ENCODE data around the gene YEATS2. TPM values are rescaled to one million over a fixed set of nuclear protein-coding genes. Genes with fewer than 3 reads are reported as not detected.
A peak's percentile ranks its signal among the peaks of the same experiment; 100 is the strongest.

Gene YEATS2
- total RNA-seq, 1 experiment from 2014 or later = 38.6 TPM

GRCh38 chr3:183845608-183846288 lies 148.2 kb downstream of the YEATS2 start:
- Histone ChIP-seq H3K79me2 (ENCODE audit: insufficient read depth, low read length) (peaks cover 20% of the 10 kb centered on the region), H3K36me3 (ENCODE audit: control insufficient read depth in 1 of 2, insufficient read depth in 2 of 2, low read length in 2 of 2) (peaks cover 14 to 17% of the 10 kb centered on the region in 2 experiments; a peak in 3 of 4 replicates), H3K9me2 (ENCODE audit: insufficient read depth) (no peaks in the 10 kb centered on the region), H3K4me3 (replicated peaks in 1 of 2; ENCODE audit: low read depth in 1 of 2, low read length in 2 of 2) (no peak overlapping the region), H2AFZ (ENCODE audit: low read depth, low read length, poor library complexity, severe bottlenecking) (no peak overlapping the region), H3K27ac (ENCODE audit: low read depth, low read length) (no peak overlapping the region), H4K20me1 (ENCODE audit: insufficient read depth) (0 out of 2 replicates have a peak, but pooled peaks cover 7% of the 10 kb centered on the region), H3K9ac (ENCODE audit: low read length) (no peak overlapping the region), H3K9me3 (ENCODE audit: control insufficient read depth in 1 of 2, insufficient read depth in 1 of 2, low read depth in 1 of 2, low read length in 2 of 2) (no peaks in the 10 kb centered on the region), H3K4me2 (ENCODE audit: low read length) (0 out of 2 replicates have a peak overlapping the region, but pooled peaks have one; percentile 17), H3K27me3 (ENCODE audit: insufficient read depth, low read length) (no peaks in the 10 kb centered on the region), H3K4me1 (ENCODE audit: control insufficient read depth in 1 of 2, insufficient read depth in 2 of 2, low read length in 2 of 2) (peaks cover 0 to 18% of the 10 kb centered on the region in 2 experiments; a peak in 2 of 4 replicates)
- BruUV-seq (replicated peaks) = no TSS peak
- ChIA-PET CTCF (no interaction called here), POLR2A (no interaction called here), RAD21 (ENCODE audit: low non-redundant PET in 1 of 2, low total read pairs in 2 of 2, uncharacterized antibody in 2 of 2, unreplicated experiment in 2 of 2) (no interaction called here)
- intact Hi-C loops (cut with micrococcal nuclease) = no loop called here
- ATAC-seq (peak; percentile 79), DNase-seq (ENCODE audit: low read depth, low spot score) (no peak)
- TF ChIP-seq POLR2A (IDR thresholded peaks at IDR 0.05; ENCODE audit: borderline replicate concordance, extremely low read depth, insufficient read depth, insufficient read length) = no peak
- no peak for TF ChIP-seq REST (IDR thresholded peaks at IDR 0.05; ENCODE audit: low read depth)
- no peak for TF ChIP-seq EZH2phosphoT487 (IDR thresholded peaks at IDR 0.05; ENCODE audit: borderline replicate concordance)
- no peak for TF ChIP-seq EZH2 (IDR thresholded peaks at IDR 0.05)
- TF ChIP-seq SP1 (IDR thresholded peaks at IDR 0.05; ENCODE audit: low read depth) = no peak
- TF ChIP-seq SIN3A (IDR thresholded peaks at IDR 0.05; ENCODE audit: low read depth) = no peak

Measured in HCT116 (cell line).